Measurements from ENCODE around the gene IFFO2. TPM values are rescaled to one million over a fixed set of nuclear protein-coding genes. Genes with fewer than 3 reads are reported as not detected.
A peak's percentile ranks its signal among the peaks of the same experiment; 100 is the strongest.

The IFFO2 gene
- total and polyA plus RNA-seq, 4 donors, result 0.88 to 7.4 (median 3.0) TPM

GRCh38 chr1:18901952-18902522 is 54.4 kb downstream of the IFFO2 start:
- Histone ChIP-seq H3K9me3 (ENCODE audit: control insufficient read depth in 4 of 4, low read length in 3 of 4) (no peaks in the 10 kb centered on the region), H3K4me3 (ENCODE audit: low read depth in 1 of 3, low read length in 3 of 3) (peak overlapping the region; percentile 66 to 94 (median 88)), H3K27ac (ENCODE audit: low read depth in 1 of 2, low read length in 2 of 2) (peak overlapping the region; percentile 85 to 94), H3K27me3 (ENCODE audit: control insufficient read depth in 4 of 4, insufficient read depth in 4 of 4, low read length in 3 of 4) (no peaks in the 10 kb centered on the region), H3K9ac (ENCODE audit: low read depth in 1 of 2, low read length in 2 of 2) (peak overlapping the region; percentile 64 to 73), H3K4me1 (ENCODE audit: control insufficient read depth in 4 of 4, insufficient read depth in 4 of 4, low read length in 3 of 4) (peaks cover 10 to 49% (median 33%) of the 10 kb centered on the region in 4 donors), H3K36me3 (ENCODE audit: control insufficient read depth in 4 of 4, insufficient read depth in 3 of 4, low read depth in 1 of 4, low read length in 3 of 4) (peaks cover 0 to 5% (median 3%) of the 10 kb centered on the region in 4 donors)
- TF ChIP-seq YY1 (IDR thresholded peaks at IDR 0.05) (no peak), RAD21 (IDR thresholded peaks at IDR 0.05) (no peak), TAF1 (conservative IDR thresholded peaks at IDR 0.05) (no peak), CTCF (IDR thresholded peaks at IDR 0.05; ENCODE audit: low read depth, low read length, missing input control) (no peak), REST (IDR thresholded peaks at IDR 0.05) (no peak), NR2F2 (IDR thresholded peaks at IDR 0.05) (no peak), MAX (IDR thresholded peaks at IDR 0.05) (no peak), FOXA2 (IDR thresholded peaks at IDR 0.05) (no peak)
- DNase-seq (ENCODE audit: low spot score), result no peak
- WGBS, result under 1% methylated on average over 44 of the region's 44 CpGs

GRCh38 chr1:18901147-18901951 is 55.1 kb downstream of the IFFO2 start:
- Histone ChIP-seq H3K4me1 (ENCODE audit: control insufficient read depth in 4 of 4, insufficient read depth in 4 of 4, low read length in 3 of 4) (peaks cover 11 to 51% (median 36%) of the 10 kb centered on the region in 4 donors), H3K36me3 (ENCODE audit: control insufficient read depth in 4 of 4, insufficient read depth in 3 of 4, low read depth in 1 of 4, low read length in 3 of 4) (peaks cover 0 to 6% (median 3%) of the 10 kb centered on the region in 4 donors), H3K9ac (ENCODE audit: low read depth in 1 of 2, low read length in 2 of 2) (peak overlapping the region; percentile 73 to 79), H3K27ac (ENCODE audit: low read depth in 1 of 2, low read length in 2 of 2) (peak overlapping the region; percentile 85 to 94), H3K4me3 (ENCODE audit: low read depth in 1 of 3, low read length in 3 of 3) (peak overlapping the region; percentile 66 to 94 (median 88)), H3K9me3 (ENCODE audit: control insufficient read depth in 4 of 4, low read length in 3 of 4) (no peaks in the 10 kb centered on the region), H3K27me3 (ENCODE audit: control insufficient read depth in 4 of 4, insufficient read depth in 4 of 4, low read length in 3 of 4) (no peaks in the 10 kb centered on the region)
- peak; percentile 57 for DNase-seq (ENCODE audit: low spot score)
- WGBS, result 22% methylated on average over 9 of the region's 9 CpGs
- TF ChIP-seq GABPA (IDR thresholded peaks at IDR 0.05 in 1 of 2, conservative IDR thresholded peaks at IDR 0.05 in 1 of 2) (no peak), FOXA2 (IDR thresholded peaks at IDR 0.05) (peak; percentile 59), RXRA (IDR thresholded peaks at IDR 0.05) (peak; percentile 83 to 93), EGR1 (IDR thresholded peaks at IDR 0.05; ENCODE audit: low read depth in 2 of 2) (no peak), TAF1 (conservative IDR thresholded peaks at IDR 0.05) (peak; percentile 65), HNF4A (conservative IDR thresholded peaks at IDR 0.05) (peak; percentile 76 to 83), JUND (IDR thresholded peaks at IDR 0.05) (peak in 1 of 2 donors; percentile 47), YY1 (IDR thresholded peaks at IDR 0.05) (peak; percentile 87), FOXA1 (IDR thresholded peaks at IDR 0.05) (peak; percentile 35), CTCF (IDR thresholded peaks at IDR 0.05; ENCODE audit: low read depth, low read length, missing input control) (no peak), ATF3 (IDR thresholded peaks at IDR 0.05) (no peak), HNF4G (IDR thresholded peaks at IDR 0.05) (peak; percentile 28), NR2F2 (IDR thresholded peaks at IDR 0.05) (peak; percentile 49), MAX (IDR thresholded peaks at IDR 0.05) (peak; percentile 58), RAD21 (IDR thresholded peaks at IDR 0.05) (peak in 1 of 2 donors; percentile 36), ZBTB33 (IDR thresholded peaks at IDR 0.05) (peak; percentile 34)

Data from liver (tissue), 9 donors.